Vagina (tissue), 2 donors: ENCODE data around the gene PHC2. TPM values are rescaled to one million over a fixed set of nuclear protein-coding genes. Genes with fewer than 3 reads are reported as not detected.

Experiments
- DNase-seq, 2 donors: peaks; one replicate each; pipeline ENCODE4 v3.0.0-alpha.2; 2017; ENCODE audit errors: extremely low spot score in 2 of 2
- H3K27ac ChIP-seq: fragments of 200-600 bp; sonication (generic); one replicate; pipeline ENCODE4 v1.5.1; 2019
- H3K27me3 ChIP-seq: fragments of 200-600 bp; sonication (generic); one replicate; pipeline ENCODE4 v1.5.1; 2019
- H3K36me3 ChIP-seq, 2 donors: fragments of 200-600 bp; sonication (generic); one replicate each; pipeline ENCODE4 v1.5.1; 2017 to 2019
- H3K4me1 ChIP-seq: fragments of 200-600 bp; sonication (generic); one replicate; pipeline ENCODE4 v1.5.1; 2019
- H3K4me3 ChIP-seq, 2 donors: fragments of 200-600 bp; sonication (generic); 1 replicate in 1 of 2; 2 replicates in 1 of 2; pipeline ENCODE4 v1.5.1; 2016 to 2019
- H3K9me3 ChIP-seq: fragments of 200-600 bp; sonication (generic); one replicate; pipeline ENCODE4 v1.5.1; 2019
- POLR2A ChIP-seq, 2 donors: fragments of 450-650 bp; IDR thresholded peaks; one replicate each; pipeline ENCODE4 v1.6.1; 2017; ENCODE audit warnings: antibody characterized with exemption in 2 of 2, mild to moderate bottlenecking in 2 of 2, moderate library complexity in 2 of 2
- POLR2AphosphoS5 ChIP-seq, 2 donors: sonication (generic); formaldehyde crosslinking; IDR thresholded peaks; one replicate each; pipeline ENCODE4 v1.9.0; 2017; ENCODE audit warnings: antibody characterized with exemption in 2 of 2, mild to moderate bottlenecking in 2 of 2, low read depth in 1 of 2; ENCODE audit not compliant: insufficient read depth in 1 of 2
- intact Hi-C: fragments of 100-400 bp; cut with DNase I; formaldehyde crosslinking; loops from one replicate; pipeline ENCODE4 v1.15.1; 2023
- total RNA-seq: library from RNA; depleted of rRNA; stranded (reverse); fragments of >200 nt; gene quantifications from one replicate; pipeline ENCODE4 v1.2.3, GENCODE V29; 2016
- TF ChIP-seq, protein P1 (sequence below), 3 experiments: fragments of 450-650 bp in 2 of 3; fragments of 200-600 bp in 1 of 3; sonication (generic) in 1 of 3; IDR thresholded peaks; one replicate each; pipeline ENCODE4 v1.5.1; 2017 to 2019; ENCODE audit warnings: antibody characterized with exemption in 3 of 3, mild to moderate bottlenecking in 2 of 3, moderate library complexity in 2 of 3

PHC2 gene
- total RNA-seq, 1 donor from 2014 or later: 97.2 TPM

- intact Hi-C loops: no loop called here
- peaks cover 10% of the 10 kb centered on the region for H3K4me1 ChIP-seq
These were observed 20.7 kb downstream of the PHC2 start for GRCh38 chr1:33410091-33410701.

DNA sequence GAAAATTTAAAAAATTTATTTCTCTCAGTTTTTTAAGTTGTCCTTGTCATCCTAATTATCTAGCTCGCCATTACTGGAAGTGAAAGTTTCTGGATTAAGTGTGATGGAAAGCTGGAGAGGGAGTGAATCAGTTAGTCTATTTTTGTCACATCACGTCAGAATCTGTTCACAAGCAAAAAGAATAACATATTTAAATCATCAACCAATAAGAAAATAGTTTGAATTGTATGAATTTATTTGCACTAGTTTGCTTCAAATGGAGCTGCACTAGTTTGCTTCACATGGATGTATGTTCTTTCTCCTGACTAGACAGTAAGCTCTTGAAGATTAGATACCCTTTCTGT, 22.8 kb downstream of the PHC2 start:
- Histone ChIP-seq H3K4me1 (peaks cover 10% of the 10 kb centered on the region), H3K36me3 (no peaks in the 10 kb centered on the region), H3K27ac (no peak overlapping the region), H3K4me3 (no peak overlapping the region), H3K27me3 (no peaks in the 10 kb centered on the region), H3K9me3 (no peaks in the 10 kb centered on the region)
- no peak for DNase-seq
- TF ChIP-seq POLR2AphosphoS5 (IDR thresholded peaks at IDR 0.05; ENCODE audit: insufficient read depth in 1 of 2, low read depth in 1 of 2) (no peak), POLR2A (IDR thresholded peaks at IDR 0.05) (no peak)
- TF ChIP-seq, protein P1, sequence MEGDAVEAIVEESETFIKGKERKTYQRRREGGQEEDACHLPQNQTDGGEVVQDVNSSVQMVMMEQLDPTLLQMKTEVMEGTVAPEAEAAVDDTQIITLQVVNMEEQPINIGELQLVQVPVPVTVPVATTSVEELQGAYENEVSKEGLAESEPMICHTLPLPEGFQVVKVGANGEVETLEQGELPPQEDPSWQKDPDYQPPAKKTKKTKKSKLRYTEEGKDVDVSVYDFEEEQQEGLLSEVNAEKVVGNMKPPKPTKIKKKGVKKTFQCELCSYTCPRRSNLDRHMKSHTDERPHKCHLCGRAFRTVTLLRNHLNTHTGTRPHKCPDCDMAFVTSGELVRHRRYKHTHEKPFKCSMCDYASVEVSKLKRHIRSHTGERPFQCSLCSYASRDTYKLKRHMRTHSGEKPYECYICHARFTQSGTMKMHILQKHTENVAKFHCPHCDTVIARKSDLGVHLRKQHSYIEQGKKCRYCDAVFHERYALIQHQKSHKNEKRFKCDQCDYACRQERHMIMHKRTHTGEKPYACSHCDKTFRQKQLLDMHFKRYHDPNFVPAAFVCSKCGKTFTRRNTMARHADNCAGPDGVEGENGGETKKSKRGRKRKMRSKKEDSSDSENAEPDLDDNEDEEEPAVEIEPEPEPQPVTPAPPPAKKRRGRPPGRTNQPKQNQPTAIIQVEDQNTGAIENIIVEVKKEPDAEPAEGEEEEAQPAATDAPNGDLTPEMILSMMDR (IDR thresholded peaks at IDR 0.05): no peak
- intact Hi-C loops: no loop called here

More at GRCh38 chr1:33410091-33410701, 20.7 kb downstream of the PHC2 start:
- Histone ChIP-seq H3K27me3 (no peaks in the 10 kb centered on the region), H3K4me3 (no peak overlapping the region), H3K36me3 (no peaks in the 10 kb centered on the region), H3K27ac (no peak overlapping the region), H3K9me3 (no peaks in the 10 kb centered on the region)
- TF ChIP-seq POLR2A (IDR thresholded peaks at IDR 0.05) (no peak), POLR2AphosphoS5 (IDR thresholded peaks at IDR 0.05; ENCODE audit: insufficient read depth in 1 of 2, low read depth in 1 of 2) (no peak)
- TF ChIP-seq, protein P1 (IDR thresholded peaks at IDR 0.05): no peak
- no peak for DNase-seq

DNA sequence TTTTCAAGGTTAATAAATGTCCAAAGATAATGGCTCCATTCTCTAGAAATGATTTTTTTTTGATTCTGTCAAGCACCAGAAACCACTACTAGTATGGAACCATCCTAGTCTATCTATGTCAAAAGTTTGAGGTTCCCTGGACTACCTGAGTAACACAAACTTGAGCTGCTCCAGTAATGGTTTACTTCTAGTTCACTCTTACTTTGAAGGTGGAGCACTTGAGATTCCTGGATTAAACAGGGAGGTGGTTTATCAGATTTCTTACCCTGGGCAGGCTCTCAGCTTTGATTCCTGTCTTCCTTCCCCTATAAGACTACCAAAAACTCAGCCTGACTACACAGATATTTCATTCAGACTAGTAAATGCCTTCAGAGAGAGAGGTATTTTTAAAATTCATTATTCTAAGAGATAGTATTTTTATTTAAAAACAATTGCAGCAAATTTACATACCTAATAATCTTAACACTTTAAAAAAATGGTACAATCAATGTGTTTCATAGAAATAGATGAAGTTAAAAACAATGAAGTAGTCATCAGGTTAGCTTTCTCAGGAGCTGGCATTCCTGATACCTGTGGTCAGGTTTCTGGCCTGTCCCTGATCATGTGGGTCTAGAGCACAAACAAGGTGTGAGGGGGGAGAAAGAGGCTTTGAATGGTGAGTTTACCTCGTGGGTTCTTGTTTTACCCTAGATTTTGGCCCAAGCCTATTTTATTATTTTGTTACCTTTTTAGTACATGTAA, 23.4 kb downstream of the PHC2 start:
- intact Hi-C loops: no loop called here
- peaks cover 10% of the 10 kb centered on the region for H3K4me1 ChIP-seq
- H3K36me3 ChIP-seq: no peaks in the 10 kb centered on the region
- H3K9me3 ChIP-seq: no peaks in the 10 kb centered on the region
- DNase-seq: no peak
- no peak overlapping the region for H3K27ac ChIP-seq
- no peak for TF ChIP-seq POLR2AphosphoS5 (IDR thresholded peaks at IDR 0.05; ENCODE audit: insufficient read depth in 1 of 2, low read depth in 1 of 2)
- TF ChIP-seq, protein P1 (IDR thresholded peaks at IDR 0.05): no peak
- no peaks in the 10 kb centered on the region for H3K27me3 ChIP-seq
- H3K4me3 ChIP-seq: no peak overlapping the region

- H3K27ac ChIP-seq: no peak overlapping the region
- no peaks in the 10 kb centered on the region for H3K4me1 ChIP-seq
- no peak for DNase-seq
- H3K9me3 ChIP-seq: no peaks in the 10 kb centered on the region
- H3K4me3 ChIP-seq: no peak overlapping the region
- intact Hi-C loops: no loop called here
- H3K36me3 ChIP-seq: no peaks in the 10 kb centered on the region
- no peaks in the 10 kb centered on the region for H3K27me3 ChIP-seq
- no peak for TF ChIP-seq POLR2AphosphoS5 (IDR thresholded peaks at IDR 0.05; ENCODE audit: insufficient read depth in 1 of 2, low read depth in 1 of 2)
- TF ChIP-seq, protein P1 (IDR thresholded peaks at IDR 0.05): no peak
- no peak for TF ChIP-seq POLR2A (IDR thresholded peaks at IDR 0.05)
These were observed 28.7 kb downstream of the PHC2 start for GRCh38 chr1:33402206-33402605.

DNA sequence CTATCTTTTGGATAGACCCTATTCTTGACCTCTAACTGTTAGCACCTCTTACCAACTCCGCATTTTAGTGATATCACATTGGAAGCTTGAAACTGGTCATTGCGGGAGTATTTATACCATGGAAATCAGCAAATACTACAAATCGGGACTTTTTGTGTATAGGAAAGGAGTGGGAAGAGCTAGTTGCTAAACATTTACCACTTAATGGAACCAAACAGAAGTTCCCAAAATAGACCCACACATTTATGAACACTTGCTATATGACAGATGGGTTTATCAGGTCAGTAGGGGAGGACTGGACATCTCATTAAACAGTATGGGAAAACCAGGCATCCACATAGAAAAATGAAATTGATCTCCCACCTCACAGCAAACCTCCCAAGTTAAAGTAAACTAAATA, 29.4 kb downstream of the PHC2 start:
- no peak for TF ChIP-seq POLR2A (IDR thresholded peaks at IDR 0.05)
- TF ChIP-seq, protein P1 (IDR thresholded peaks at IDR 0.05): no peak

More for the DNA sequence above, 29.4 kb downstream of the PHC2 start:
- Histone ChIP-seq H3K27ac (no peak overlapping the region), H3K4me3 (no peak overlapping the region), H3K36me3 (no peaks in the 10 kb centered on the region), H3K9me3 (no peaks in the 10 kb centered on the region), H3K4me1 (no peaks in the 10 kb centered on the region), H3K27me3 (no peaks in the 10 kb centered on the region)
- intact Hi-C loops: no loop called here
- no peak for DNase-seq
